Mucosa of descending colon (tissue), 3 donors: ENCODE data around the gene ETFB. TPM values are rescaled to one million over a fixed set of nuclear protein-coding genes. Genes with fewer than 3 reads are reported as not detected.

Source experiments
- ATAC-seq: fragments of 200-7000 bp; cut with Tn5 transposase; one replicate; pipeline ENCODE4 v1.9.1; 2020; ENCODE audit warnings: mild to moderate bottlenecking, moderate library complexity
- DNase-seq, 3 donors: peaks; one replicate each; pipeline ENCODE4 v3.0.0-alpha.2; 2020
- H3K36me3 ChIP-seq: fragments of 200-600 bp; one replicate; pipeline ENCODE4 v1.8.0; 2021; ENCODE audit warnings: low read depth, mild to moderate bottlenecking
- H3K4me1 ChIP-seq: fragments of 200-600 bp; one replicate; pipeline ENCODE4 v1.8.0; 2021; ENCODE audit warnings: low read depth, mild to moderate bottlenecking
- H3K4me3 ChIP-seq: fragments of 200-600 bp; one replicate; pipeline ENCODE4 v1.8.0; 2021; ENCODE audit warnings: mild to moderate bottlenecking
- H3K9me3 ChIP-seq: fragments of 200-600 bp; one replicate; pipeline ENCODE4 v1.8.0; 2021; ENCODE audit warnings: mild to moderate bottlenecking
- intact Hi-C, 2 donors: fragments of 100-400 bp; cut with DNase I in 1 of 2; cut with micrococcal nuclease in 1 of 2; formaldehyde crosslinking; loops; one replicate each; pipeline versions ENCODE4 v1.11.0 to v1.11.1; 2022; cut with DNase I, micrococcal nuclease
- total RNA-seq, 3 donors: library from RNA; stranded (reverse); fragmentation: NEBNext Ultra II Directional in 2 of 3; extraction: Animal tissue kit (Norgen Biotek cat#: 25700) in 2 of 3; gene quantifications; one replicate each; pipeline versions ENCODE4 v1.2.1 to v1.2.4, GENCODE V29; 2021 to 2023
- TF ChIP-seq, protein P1 (sequence below): fragments of 200-600 bp; IDR thresholded peaks from one replicate; pipeline ENCODE4 v1.8.0; 2022; ENCODE audit warnings: antibody characterized with exemption, mild to moderate bottlenecking
- donor health status: DM: no; HTN: no; CAD: no; lungs with moderate emphysema.
- donor health status: DM: no; HTN: no; CAD: no.
- donor health status: DM: no; HTN: yes; CAD: no.

ETFB gene
- total RNA-seq, 3 donors from 2014 or later = 113 to 154 (median 130) TPM

DNA sequence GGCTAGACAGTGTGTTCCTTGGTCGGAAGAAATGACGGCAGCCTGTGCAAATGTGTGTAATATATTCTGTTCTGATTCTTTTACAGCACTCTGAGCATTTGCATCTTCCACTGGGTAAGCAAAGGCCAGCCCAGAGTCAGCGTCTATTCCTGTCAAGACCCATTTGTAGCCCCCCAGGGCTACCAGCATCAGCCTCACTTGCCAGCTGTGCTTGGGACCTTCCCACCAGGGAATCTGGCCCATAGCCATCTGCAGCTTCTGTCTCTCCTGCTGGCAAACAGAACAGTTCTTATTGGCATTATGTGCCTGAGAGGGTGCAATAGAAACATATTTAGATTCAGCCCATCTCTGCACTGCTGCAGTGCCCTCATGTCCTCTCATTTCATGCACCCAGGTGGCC is 60.7 kb downstream of the ETFB start:
- ATAC-seq = no peak

DNA sequence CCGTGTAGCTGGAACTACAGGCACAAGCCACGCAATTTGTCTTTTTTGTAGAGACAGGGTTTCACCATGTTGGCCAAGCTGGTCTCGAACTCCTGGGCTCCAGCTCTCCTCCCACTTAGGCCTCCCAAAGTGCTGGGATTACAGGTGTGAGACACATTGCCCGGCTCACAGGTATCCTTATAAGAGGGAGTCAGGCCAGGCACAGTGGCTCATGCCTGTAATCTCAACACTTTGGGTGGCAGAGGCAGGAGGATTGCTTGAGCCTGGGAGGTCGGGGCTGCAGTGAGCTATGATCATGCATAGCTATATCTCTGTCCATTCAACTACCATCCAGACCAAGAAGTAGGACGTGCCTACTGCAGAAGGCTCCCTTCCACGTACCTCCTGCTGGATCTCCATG is 64.9 kb downstream of the ETFB start:
- DNase-seq = no peak
- TF ChIP-seq, protein P1, sequence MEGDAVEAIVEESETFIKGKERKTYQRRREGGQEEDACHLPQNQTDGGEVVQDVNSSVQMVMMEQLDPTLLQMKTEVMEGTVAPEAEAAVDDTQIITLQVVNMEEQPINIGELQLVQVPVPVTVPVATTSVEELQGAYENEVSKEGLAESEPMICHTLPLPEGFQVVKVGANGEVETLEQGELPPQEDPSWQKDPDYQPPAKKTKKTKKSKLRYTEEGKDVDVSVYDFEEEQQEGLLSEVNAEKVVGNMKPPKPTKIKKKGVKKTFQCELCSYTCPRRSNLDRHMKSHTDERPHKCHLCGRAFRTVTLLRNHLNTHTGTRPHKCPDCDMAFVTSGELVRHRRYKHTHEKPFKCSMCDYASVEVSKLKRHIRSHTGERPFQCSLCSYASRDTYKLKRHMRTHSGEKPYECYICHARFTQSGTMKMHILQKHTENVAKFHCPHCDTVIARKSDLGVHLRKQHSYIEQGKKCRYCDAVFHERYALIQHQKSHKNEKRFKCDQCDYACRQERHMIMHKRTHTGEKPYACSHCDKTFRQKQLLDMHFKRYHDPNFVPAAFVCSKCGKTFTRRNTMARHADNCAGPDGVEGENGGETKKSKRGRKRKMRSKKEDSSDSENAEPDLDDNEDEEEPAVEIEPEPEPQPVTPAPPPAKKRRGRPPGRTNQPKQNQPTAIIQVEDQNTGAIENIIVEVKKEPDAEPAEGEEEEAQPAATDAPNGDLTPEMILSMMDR = no peak
- intact Hi-C loops = no loop called here
- Histone ChIP-seq H3K9me3 (peaks cover 19% of the 10 kb centered on the region), H3K36me3 (no peaks in the 10 kb centered on the region), H3K4me3 (no peak overlapping the region), H3K4me1 (no peaks in the 10 kb centered on the region)
- ATAC-seq = no peak

More for the DNA sequence above, 60.7 kb downstream of the ETFB start:
- intact Hi-C loops = no loop called here
- H3K9me3 ChIP-seq = peaks cover 29% of the 10 kb centered on the region
- no peak overlapping the region for H3K4me3 ChIP-seq
- no peaks in the 10 kb centered on the region for H3K4me1 ChIP-seq
- no peaks in the 10 kb centered on the region for H3K36me3 ChIP-seq
- DNase-seq = no peak
- TF ChIP-seq, protein P1 = no peak

DNA sequence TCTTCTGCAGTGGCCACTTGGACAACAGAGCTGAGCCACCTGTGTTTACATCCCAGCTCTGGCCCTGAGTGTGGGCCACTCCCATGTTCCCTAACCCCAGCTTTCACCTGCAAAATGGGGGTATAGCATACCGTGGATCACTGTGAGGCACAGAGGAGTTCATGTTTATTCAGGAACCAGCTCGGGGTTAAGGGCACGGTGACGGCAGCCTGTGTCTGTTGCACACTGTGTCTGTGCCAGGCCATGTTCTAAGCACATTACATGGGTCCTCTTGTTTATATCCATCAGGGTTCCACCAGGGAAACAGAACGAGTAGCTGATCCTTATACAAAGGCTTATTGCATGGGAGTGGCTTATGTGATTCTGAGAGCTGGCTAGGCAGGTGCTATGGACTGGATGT is 68.8 kb downstream of the ETFB start:
- peaks cover 2% of the 10 kb centered on the region for H3K9me3 ChIP-seq

DNA sequence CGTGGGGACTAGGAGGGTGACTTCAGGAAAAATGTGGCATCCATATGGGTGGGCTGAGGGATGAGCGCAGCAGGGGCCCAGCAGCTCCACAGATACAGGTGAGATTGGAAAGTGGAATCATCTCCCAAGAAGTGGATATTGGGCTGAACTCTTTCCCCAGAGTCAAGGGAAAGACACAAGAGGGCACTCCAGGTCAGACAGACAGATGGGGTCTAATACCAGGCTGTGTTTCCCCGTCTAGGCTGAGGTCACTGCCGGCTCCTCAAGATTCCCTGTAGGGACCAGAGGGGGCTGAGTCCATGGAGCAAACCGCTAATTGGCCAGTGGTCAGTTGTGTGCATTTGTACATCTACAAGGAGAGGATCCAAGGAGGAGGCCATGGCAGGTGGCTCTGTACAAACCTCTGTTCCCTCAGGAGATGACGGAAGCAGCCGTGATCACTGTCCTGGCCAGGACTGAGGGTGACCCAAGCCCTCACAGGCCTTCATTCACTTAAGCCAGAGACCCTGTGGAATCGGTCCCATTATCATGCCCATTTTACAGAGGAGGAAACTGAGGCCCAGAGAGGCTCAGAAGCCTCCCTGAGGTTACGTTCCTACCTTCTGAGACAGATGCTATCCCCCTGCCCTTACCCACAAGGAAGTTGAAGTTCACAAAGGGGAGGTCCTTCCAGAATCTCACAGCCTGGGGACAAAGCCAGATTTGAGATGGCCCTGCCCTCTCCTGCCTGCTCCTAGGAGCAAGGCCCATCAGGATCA is 69.7 kb downstream of the ETFB start:
- H3K4me1 ChIP-seq = no peaks in the 10 kb centered on the region
- no peak for DNase-seq
- no peak for ATAC-seq
- no peaks in the 10 kb centered on the region for H3K36me3 ChIP-seq
- H3K4me3 ChIP-seq = no peak overlapping the region
- intact Hi-C loops = no loop called here
- TF ChIP-seq, protein P1 = no peak
- no peaks in the 10 kb centered on the region for H3K9me3 ChIP-seq

More for the DNA sequence above, 68.8 kb downstream of the ETFB start:
- Histone ChIP-seq H3K36me3 (no peaks in the 10 kb centered on the region), H3K4me1 (no peaks in the 10 kb centered on the region), H3K4me3 (no peak overlapping the region)
- DNase-seq = no peak
- TF ChIP-seq, protein P1 = no peak
- ATAC-seq = no peak
- intact Hi-C loops = no loop called here

DNA sequence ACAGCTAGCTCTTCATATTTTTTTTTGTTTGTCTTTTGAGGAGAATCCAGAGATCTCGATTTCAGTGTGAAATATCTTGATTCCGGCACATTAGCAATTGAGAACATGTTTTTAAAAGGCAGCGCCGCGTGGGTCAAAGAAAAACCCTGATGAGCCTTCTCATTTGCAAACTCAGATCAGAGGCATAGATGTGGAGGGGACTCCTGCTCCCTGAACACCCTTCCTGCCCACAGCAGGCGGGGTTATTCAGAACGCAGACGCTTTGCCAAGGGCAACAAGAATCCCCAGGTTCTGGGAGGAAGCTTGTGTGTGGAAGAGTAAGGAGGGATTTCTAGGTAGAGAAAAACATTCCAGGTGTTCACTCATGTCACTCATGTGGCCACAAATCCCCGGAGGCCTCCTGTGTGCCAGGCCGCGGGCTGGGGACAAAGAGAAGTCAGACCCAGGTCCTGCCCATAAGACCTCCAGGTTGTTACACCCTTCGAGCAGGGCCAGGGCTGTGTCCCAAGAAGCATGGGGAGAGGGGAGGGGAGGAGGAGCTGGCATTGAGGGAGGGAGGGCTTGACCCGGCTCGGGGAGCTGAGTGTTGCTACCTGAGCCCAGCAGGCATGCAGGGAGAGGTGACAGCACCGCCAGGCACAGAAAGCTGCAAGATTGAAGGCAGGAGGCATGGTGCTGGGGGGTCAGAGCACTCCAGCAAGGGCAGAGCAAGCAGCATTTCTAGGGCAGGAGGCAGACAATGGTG is 70.6 kb downstream of the ETFB start:
- no peak overlapping the region for H3K4me3 ChIP-seq
- H3K36me3 ChIP-seq = no peaks in the 10 kb centered on the region
- TF ChIP-seq, protein P1 = no peak
- ATAC-seq (no peak), DNase-seq (no peak)
- H3K4me1 ChIP-seq = no peaks in the 10 kb centered on the region
- intact Hi-C loops = no loop called here
- no peaks in the 10 kb centered on the region for H3K9me3 ChIP-seq

Other genes starting within 250 kb of the ETFB start
- 1 to 10 TPM; 1.4 to 3.8 (median 3.2) TPM for gene SIGLEC9, start 241.5 kb downstream of the ETFB start, total RNA-seq
- 1 to 10 TPM; 1.2 to 2.5 (median 1.4) TPM for gene SIGLEC7, start 224.1 kb downstream of the ETFB start, total RNA-seq
- gene CD33, start 141.3 kb downstream of the ETFB start, total RNA-seq = 1 to 10 TPM; 1.0 to 6.9 (median 6.9) TPM
- not detected for gene SIGLECL1, start 115.3 kb downstream of the ETFB start, total RNA-seq
- gene IGLON5, start 54.7 kb downstream of the ETFB start, total RNA-seq = under 1 TPM in 1 of 3 donors, not detected in 2; 0.44 TPM
- 1 to 10 TPM in 2 of 3 donors, under 1 TPM in 1; 0.69 to 3.8 (median 1.6) TPM for gene VSIG10L, start 24.2 kb downstream of the ETFB start, total RNA-seq
- 1 to 10 TPM; 1.3 to 2.1 (median 1.3) TPM for gene CLDND2, start 2.6 kb upstream of the ETFB start, total RNA-seq
- 1 to 10 TPM; 4.3 to 5.9 (median 4.4) TPM for gene NKG7, start 6.3 kb upstream of the ETFB start, total RNA-seq
- gene LIM2, start 21.6 kb upstream of the ETFB start, total RNA-seq = not detected
- gene C19orf84, start 24.2 kb upstream of the ETFB start, total RNA-seq = not detected
- 10 to 100 TPM in 1 of 3 donors, 1 to 10 TPM in 2; 1.3 to 10.8 (median 3.8) TPM for gene SIGLEC10, start 51.3 kb upstream of the ETFB start, total RNA-seq
- gene SIGLEC8, start 92.1 kb upstream of the ETFB start, total RNA-seq = 1 to 10 TPM in 2 of 3 donors, under 1 TPM in 1; 0.46 to 2.0 (median 1.5) TPM
- under 1 TPM in 1 of 3 donors, not detected in 2; 0.58 TPM for gene CEACAM18, start 112.2 kb upstream of the ETFB start, total RNA-seq
- gene SIGLEC12, start 135.4 kb upstream of the ETFB start, total RNA-seq = 1 to 10 TPM in 1 of 3 donors, under 1 TPM in 1, not detected in 1; 0.22 to 1.5 TPM
- 1 to 10 TPM in 2 of 3 donors, under 1 TPM in 1; 0.75 to 3.6 (median 2.8) TPM for gene SIGLEC6, start 165.3 kb upstream of the ETFB start, total RNA-seq
- gene ZNF175, start 204.9 kb upstream of the ETFB start, total RNA-seq = 10 to 100 TPM in 1 of 3 donors, 1 to 10 TPM in 2; 9.4 to 13.6 (median 9.8) TPM